Neuronal stem cell (in vitro differentiated cells): Measurements from ENCODE around the gene PBLD.

Source experiments
- DNase-seq: peaks from one replicate; pipeline ENCODE4 v3.0.0-alpha.2; 2013; ENCODE audit warnings: low spot score
- H2AFZ ChIP-seq: one replicate; pipeline ENCODE4 v1.6.1; 2013; ENCODE audit warnings: mild to moderate bottlenecking, low read length, inconsistent platforms
- H2AK5ac ChIP-seq: 2 replicates; pipeline ENCODE4 v1.6.1; 2013; ENCODE audit warnings: low read depth, mild to moderate bottlenecking, inconsistent platforms, low read length, moderate library complexity, mixed read lengths
- H2BK120ac ChIP-seq: 2 replicates; pipeline ENCODE4 v1.6.1; 2013; ENCODE audit warnings: low read depth, mild to moderate bottlenecking, inconsistent platforms, low read length, moderate library complexity, mixed read lengths
- H2BK12ac ChIP-seq: one replicate; pipeline ENCODE4 v1.6.1; 2013; ENCODE audit warnings: low read length, inconsistent platforms
- H2BK15ac ChIP-seq: 2 replicates; pipeline ENCODE4 v1.6.1; 2013; ENCODE audit warnings: mild to moderate bottlenecking, low read length, inconsistent platforms, mixed read lengths
- H2BK5ac ChIP-seq: one replicate; pipeline ENCODE4 v1.6.1; 2013; ENCODE audit warnings: inconsistent platforms, mild to moderate bottlenecking, low read length, moderate library complexity
- H3K14ac ChIP-seq: one replicate; pipeline ENCODE4 v1.6.1; 2013; ENCODE audit warnings: low read length, inconsistent platforms
- H3K18ac ChIP-seq: 2 replicates; pipeline ENCODE4 v1.6.1; 2013; ENCODE audit warnings: low read length, inconsistent platforms
- H3K23ac ChIP-seq: 2 replicates; pipeline ENCODE4 v1.6.1; 2013; ENCODE audit warnings: low read depth, mild to moderate bottlenecking, mixed read lengths, low read length, inconsistent platforms; ENCODE audit not compliant: poor library complexity
- H3K27ac ChIP-seq: replicated peaks from 3 replicates; pipeline ENCODE4 v1.5.1; 2013; ENCODE audit warnings: low read length, inconsistent platforms
- H3K27me3 ChIP-seq, 3 experiments: 2 replicates each; pipeline ENCODE4 v1.6.1; 2013; ENCODE audit warnings: low read length in 3 of 3, mild to moderate bottlenecking in 2 of 3, inconsistent platforms in 1 of 3, low read depth in 1 of 3, mixed read lengths in 1 of 3, moderate library complexity in 1 of 3; ENCODE audit not compliant: control insufficient read depth in 3 of 3, insufficient read depth in 3 of 3
- H3K36me3 ChIP-seq, 2 donors: replicated peaks in 1 of 2; 2 replicates each; pipeline ENCODE4 v1.6.1; 2013; ENCODE audit warnings: low read length in 2 of 2; ENCODE audit not compliant: control insufficient read depth in 2 of 2, insufficient read depth in 2 of 2
- H3K4ac ChIP-seq: 2 replicates; pipeline ENCODE4 v1.6.1; 2013; ENCODE audit warnings: inconsistent platforms, mild to moderate bottlenecking, low read length, moderate library complexity
- H3K4me1 ChIP-seq, 2 donors: 1 replicate in 1 of 2; 2 replicates in 1 of 2; pipeline ENCODE4 v1.6.1; 2013; ENCODE audit warnings: low read length in 2 of 2, low read depth in 1 of 2; ENCODE audit not compliant: control insufficient read depth in 2 of 2, insufficient read depth in 1 of 2
- H3K4me2 ChIP-seq: one replicate; pipeline ENCODE4 v1.6.1; 2013; ENCODE audit warnings: mild to moderate bottlenecking, low read length, inconsistent platforms; ENCODE audit not compliant: insufficient read depth, poor library complexity, severe bottlenecking
- H3K4me3 ChIP-seq, 2 donors: 2 replicates each; pipeline ENCODE4 v1.5.1; 2013; ENCODE audit warnings: low read length in 2 of 2, mild to moderate bottlenecking in 2 of 2, inconsistent platforms in 1 of 2, moderate library complexity in 1 of 2
- H3K79me1 ChIP-seq: one replicate; pipeline ENCODE4 v1.6.1; 2013; ENCODE audit warnings: low read depth, mild to moderate bottlenecking, inconsistent platforms, low read length, moderate library complexity
- H3K9ac ChIP-seq: one replicate; pipeline ENCODE4 v1.6.1; 2013; ENCODE audit warnings: mild to moderate bottlenecking, low read depth, low read length, inconsistent platforms; ENCODE audit not compliant: poor library complexity
- H3K9me3 ChIP-seq, 2 donors: replicated peaks in 1 of 2; 2 replicates each; pipeline versions ENCODE3 to v1.6.1; 2013; ENCODE audit warnings: low read length in 2 of 2, mild to moderate bottlenecking in 2 of 2, inconsistent platforms in 1 of 2, low read depth in 1 of 2, mixed read lengths in 1 of 2, moderate library complexity in 1 of 2; ENCODE audit not compliant: control insufficient read depth in 2 of 2, insufficient read depth in 1 of 2
- H4K8ac ChIP-seq: one replicate; pipeline ENCODE4 v1.6.1; 2013; ENCODE audit warnings: low read depth, mild to moderate bottlenecking, inconsistent platforms, low read length, moderate library complexity
- H4K91ac ChIP-seq: one replicate; pipeline ENCODE4 v1.6.1; 2013; ENCODE audit warnings: low read length, low read depth, mild to moderate bottlenecking, inconsistent platforms; ENCODE audit not compliant: poor library complexity
- WGBS, 2 donors: extraction: QIAGEN DNeasy Blood & Tissue Kit; methylation state at CpG; one replicate each; pipeline ENCODE4 v1.1.7; 2013; ENCODE audit warnings: missing lambda C conversion rate in 2 of 2, mixed read lengths in 1 of 2; ENCODE audit not compliant: insufficient read length in 2 of 2, insufficient replicate concordance in 1 of 2; ENCODE audit errors: extremely low coverage in 2 of 2; 5-methylcytosine and 5-hydroxymethylcytosine counted together

PBLD gene

GRCh38 chr10:68302871-68303270, 29.9 kb downstream of the PBLD start:
- no peak overlapping the region for H2AFZ ChIP-seq
- no peak overlapping the region for H3K27ac ChIP-seq
- H2AK5ac ChIP-seq = no peak overlapping the region
- H3K36me3 ChIP-seq = no peaks in the 10 kb centered on the region
- H3K4me1 ChIP-seq = no peaks in the 10 kb centered on the region
- no peaks in the 10 kb centered on the region for H3K27me3 ChIP-seq
- H3K4ac ChIP-seq = no peak overlapping the region
- no peaks in the 10 kb centered on the region for H3K79me1 ChIP-seq
- no peak overlapping the region for H3K14ac ChIP-seq
- no peak overlapping the region for H4K8ac ChIP-seq
- no peak overlapping the region for H2BK5ac ChIP-seq
- H3K9ac ChIP-seq = no peak overlapping the region
- DNase-seq = no peak
- H2BK120ac ChIP-seq = no peak overlapping the region
- no peak overlapping the region for H2BK12ac ChIP-seq
- H3K4me3 ChIP-seq = no peak overlapping the region
- no CpG with 5 or more reads among the region's 5 CpGs for WGBS, 2 donors
- H3K18ac ChIP-seq = no peak overlapping the region
- no peak overlapping the region for H3K4me2 ChIP-seq
- H2BK15ac ChIP-seq = no peak overlapping the region
- no peak overlapping the region for H3K23ac ChIP-seq
- no peak overlapping the region for H4K91ac ChIP-seq
- H3K9me3 ChIP-seq = no peaks in the 10 kb centered on the region

DNA sequence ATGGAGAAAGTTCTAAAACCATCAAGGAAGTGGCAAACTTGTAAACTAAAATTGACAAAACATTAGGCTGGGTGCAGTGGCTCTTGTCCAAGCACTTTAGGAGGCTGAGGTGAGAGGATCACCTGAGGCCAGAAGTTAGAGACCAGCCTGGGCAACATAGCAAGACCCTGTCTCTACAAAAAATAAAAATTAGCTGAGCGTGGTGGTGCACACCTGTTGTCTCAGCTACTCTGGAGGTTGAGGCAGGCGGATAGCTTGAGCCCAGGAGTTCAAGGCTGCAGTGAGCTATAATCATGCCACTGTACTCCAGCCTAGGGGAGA, 30.3 kb downstream of the PBLD start:
- no CpG with 5 or more reads among the region's 2 CpGs for WGBS, 2 donors
- H3K4me1 ChIP-seq = no peaks in the 10 kb centered on the region

GRCh38 chr10:68301790-68302502, 30.8 kb downstream of the PBLD start:
- H3K18ac ChIP-seq = no peak overlapping the region
- peaks cover 0 to 1% of the 10 kb centered on the region in 2 donors for H3K4me1 ChIP-seq
- H3K27me3 ChIP-seq = no peaks in the 10 kb centered on the region
- no peak overlapping the region for H4K8ac ChIP-seq
- H3K4me3 ChIP-seq = no peak overlapping the region
- H2AFZ ChIP-seq = no peak overlapping the region
- H3K23ac ChIP-seq = no peak overlapping the region
- DNase-seq = peak; percentile 14
- H2AK5ac ChIP-seq = no peak overlapping the region
- no peak overlapping the region for H2BK5ac ChIP-seq
- no peak overlapping the region for H3K9ac ChIP-seq
- no peak overlapping the region for H2BK12ac ChIP-seq
- no peak overlapping the region for H3K14ac ChIP-seq
- no peak overlapping the region for H4K91ac ChIP-seq
- H3K9me3 ChIP-seq = no peaks in the 10 kb centered on the region
- WGBS, 2 donors = no CpG with 5 or more reads among the region's 6 CpGs
- no peak overlapping the region for H2BK120ac ChIP-seq
- H3K4me2 ChIP-seq = no peak overlapping the region
- H2BK15ac ChIP-seq = no peak overlapping the region
- H3K36me3 ChIP-seq = no peaks in the 10 kb centered on the region
- H3K4ac ChIP-seq = no peak overlapping the region
- H3K79me1 ChIP-seq = no peaks in the 10 kb centered on the region
- H3K27ac ChIP-seq = no peak overlapping the region

More for the DNA sequence above, 30.3 kb downstream of the PBLD start:
- Histone ChIP-seq H4K8ac (no peak overlapping the region), H3K9ac (no peak overlapping the region), H2BK15ac (no peak overlapping the region), H3K4me3 (no peak overlapping the region), H3K36me3 (no peaks in the 10 kb centered on the region), H2BK120ac (no peak overlapping the region), H4K91ac (no peak overlapping the region), H3K14ac (no peak overlapping the region), H3K4me2 (no peak overlapping the region), H2BK12ac (no peak overlapping the region), H3K27ac (no peak overlapping the region), H2AFZ (no peak overlapping the region), H2AK5ac (no peak overlapping the region), H3K79me1 (no peaks in the 10 kb centered on the region), H3K27me3 (no peaks in the 10 kb centered on the region), H3K23ac (no peak overlapping the region), H2BK5ac (no peak overlapping the region), H3K9me3 (no peaks in the 10 kb centered on the region), H3K4ac (no peak overlapping the region), H3K18ac (no peak overlapping the region)
- DNase-seq = no peak

- H3K14ac ChIP-seq = no peak overlapping the region
- no peak overlapping the region for H3K27ac ChIP-seq
- H3K9me3 ChIP-seq = no peaks in the 10 kb centered on the region
- H4K8ac ChIP-seq = no peak overlapping the region
- H2BK12ac ChIP-seq = no peak overlapping the region
- H3K9ac ChIP-seq = no peak overlapping the region
- no peaks in the 10 kb centered on the region for H3K79me1 ChIP-seq
- no peaks in the 10 kb centered on the region for H3K36me3 ChIP-seq
- no peak overlapping the region for H3K4me3 ChIP-seq
- no CpG with 5 or more reads among the region's 3 CpGs for WGBS, 2 donors
- H2BK120ac ChIP-seq = no peak overlapping the region
- peaks cover 0 to 1% of the 10 kb centered on the region in 2 donors for H3K4me1 ChIP-seq
- no peak overlapping the region for H2BK15ac ChIP-seq
- no peak overlapping the region for H2AK5ac ChIP-seq
- no peak overlapping the region for H3K4me2 ChIP-seq
- H3K27me3 ChIP-seq = no peaks in the 10 kb centered on the region
- DNase-seq = no peak
- no peak overlapping the region for H2AFZ ChIP-seq
- no peak overlapping the region for H4K91ac ChIP-seq
- no peak overlapping the region for H2BK5ac ChIP-seq
- H3K18ac ChIP-seq = no peak overlapping the region
- H3K23ac ChIP-seq = no peak overlapping the region
- H3K4ac ChIP-seq = no peak overlapping the region
Observed at GRCh38 chr10:68301301-68301700, 31.4 kb downstream of the PBLD start.
